ENCODE data around the gene FHL3. TPM values are rescaled to one million over a fixed set of nuclear protein-coding genes. Genes with fewer than 3 reads are reported as not detected.
A peak's percentile ranks its signal among the peaks of the same experiment; 100 is the strongest.

FHL3 gene
- total and polyA plus RNA-seq, 2 of the 8 experiments (the other 6 are each of a cell fraction or from before 2014, with no cell fraction given), result 14.3 to 35.6 TPM

DNA sequence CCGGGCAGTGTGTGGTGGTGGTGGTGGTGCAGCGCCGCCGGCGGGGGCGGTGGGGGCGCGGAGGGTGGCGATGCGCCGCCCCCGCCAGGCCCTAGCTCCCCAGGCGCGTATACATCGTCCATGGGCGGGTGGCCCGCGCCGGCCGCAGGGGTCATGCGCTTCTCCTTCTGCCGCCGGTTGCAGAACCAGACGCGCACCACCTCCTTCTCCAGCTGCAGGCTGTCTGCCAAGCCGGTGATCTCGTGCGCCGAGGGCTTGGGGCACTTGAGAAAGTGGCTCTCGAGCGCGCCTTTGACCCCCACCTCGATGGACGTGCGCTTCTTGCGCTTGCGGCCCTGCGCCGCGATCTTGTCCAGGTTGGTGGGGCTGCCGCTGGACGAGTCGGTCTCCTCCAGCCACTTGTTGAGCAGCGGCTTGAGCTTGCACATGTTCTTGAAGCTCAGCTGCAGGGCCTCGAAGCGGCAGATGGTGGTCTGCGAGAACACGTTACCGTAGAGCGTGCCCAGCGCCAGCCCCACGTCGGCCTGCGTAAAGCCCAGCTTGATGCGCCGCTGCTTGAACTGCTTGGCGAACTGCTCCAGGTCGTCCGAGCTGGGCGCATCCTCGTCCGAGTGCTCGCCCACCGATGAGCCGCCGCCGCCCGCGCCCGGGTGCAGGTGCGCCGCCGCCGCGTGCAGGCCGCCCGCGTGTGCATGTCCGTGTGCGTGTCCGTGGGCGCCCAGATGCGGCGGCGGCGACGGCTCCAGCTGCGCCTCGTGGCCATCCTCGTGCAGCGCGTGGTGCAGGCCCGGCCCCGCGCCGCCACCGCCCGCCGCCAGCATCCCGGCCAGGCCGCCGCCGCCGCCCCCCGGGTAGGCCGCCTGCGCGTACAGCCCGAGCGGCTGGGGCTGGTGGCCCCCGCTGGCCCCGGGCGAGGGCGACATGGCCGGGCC, 40.4 kb upstream of the FHL3 start (continued):
- TF ChIP-seq CBX8 (IDR thresholded peaks at IDR 0.05; ENCODE audit: borderline replicate concordance, low read depth, low read length), result no peak
- TF ChIP-seq SP4 (IDR thresholded peaks at IDR 0.05; ENCODE audit: low read length), result no peak
- no peak for TF ChIP-seq JUN (IDR thresholded peaks at IDR 0.05; ENCODE audit: low read depth, low read length)
- no peak for TF ChIP-seq POU5F1 (IDR thresholded peaks at IDR 0.05; ENCODE audit: low read depth, low read length)
- TF ChIP-seq CBX5 (IDR thresholded peaks at IDR 0.05; ENCODE audit: low read depth, low read length), result no peak
- peak; percentile 16; the same call in 1 of the 2 replicates for TF ChIP-seq YY1 (IDR thresholded peaks at IDR 0.05; ENCODE audit: low read depth, low read length)
- no peak for TF ChIP-seq SP1 (IDR thresholded peaks at IDR 0.05; ENCODE audit: low read depth, low read length)
- TF ChIP-seq ASH2L (IDR thresholded peaks at IDR 0.05; ENCODE audit: low read length), result peak; percentile 47
- TF ChIP-seq KDM4A (IDR thresholded peaks at IDR 0.05; ENCODE audit: low read depth, low read length, severe bottlenecking), result peak; percentile 69
